ENCODE data around the gene ABHD12B.

ABHD12B gene, protein sequence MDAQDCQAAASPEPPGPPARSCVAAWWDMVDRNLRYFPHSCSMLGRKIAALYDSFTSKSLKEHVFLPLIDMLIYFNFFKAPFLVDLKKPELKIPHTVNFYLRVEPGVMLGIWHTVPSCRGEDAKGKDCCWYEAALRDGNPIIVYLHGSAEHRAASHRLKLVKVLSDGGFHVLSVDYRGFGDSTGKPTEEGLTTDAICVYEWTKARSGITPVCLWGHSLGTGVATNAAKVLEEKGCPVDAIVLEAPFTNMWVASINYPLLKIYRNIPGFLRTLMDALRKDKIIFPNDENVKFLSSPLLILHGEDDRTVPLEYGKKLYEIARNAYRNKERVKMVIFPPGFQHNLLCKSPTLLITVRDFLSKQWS

DNA sequence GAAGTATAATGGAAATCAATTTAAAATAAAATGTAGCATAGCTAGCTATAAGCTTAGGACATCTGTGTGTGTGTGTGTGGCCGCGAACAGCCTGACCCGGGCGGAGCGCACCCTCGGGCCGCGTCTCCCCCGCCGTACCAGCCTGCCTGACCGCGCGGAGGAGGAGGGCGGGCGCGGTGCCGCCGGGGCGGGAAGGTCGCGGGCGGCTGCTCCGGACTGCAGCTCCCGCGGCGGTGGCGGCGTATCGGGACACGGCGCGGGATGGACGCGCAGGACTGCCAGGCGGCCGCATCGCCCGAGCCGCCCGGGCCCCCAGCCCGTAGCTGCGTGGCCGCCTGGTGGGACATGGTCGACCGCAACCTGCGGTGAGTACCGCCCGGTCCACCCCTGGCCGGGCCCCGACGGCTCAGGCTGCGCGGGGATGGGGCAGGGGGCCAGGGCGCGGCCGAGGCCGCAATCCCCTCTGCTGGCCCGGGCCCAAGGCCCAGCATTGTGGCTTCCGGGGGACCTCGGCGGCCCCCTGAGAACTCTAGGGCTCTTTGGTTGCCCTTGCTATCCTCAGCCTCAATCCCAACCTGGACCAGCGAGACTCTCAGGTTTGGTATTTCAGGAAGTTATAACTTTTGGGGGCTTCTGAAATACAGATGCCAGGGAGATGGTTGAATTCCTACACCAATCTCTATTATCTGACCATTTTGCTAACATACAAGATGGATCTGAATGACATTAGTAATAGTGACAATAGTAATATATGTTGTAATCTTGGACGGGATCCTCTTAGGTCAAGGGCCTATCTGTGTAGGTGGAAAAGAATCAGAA lies at the start of gene ABHD12B:
Gene ABHD12B, plus strand, starts transcription at position 140 of the 819 bp plus-strand sequence. Its CDS starts 122 bp downstream, at position 262.
- no peak for DNase-seq

DNA sequence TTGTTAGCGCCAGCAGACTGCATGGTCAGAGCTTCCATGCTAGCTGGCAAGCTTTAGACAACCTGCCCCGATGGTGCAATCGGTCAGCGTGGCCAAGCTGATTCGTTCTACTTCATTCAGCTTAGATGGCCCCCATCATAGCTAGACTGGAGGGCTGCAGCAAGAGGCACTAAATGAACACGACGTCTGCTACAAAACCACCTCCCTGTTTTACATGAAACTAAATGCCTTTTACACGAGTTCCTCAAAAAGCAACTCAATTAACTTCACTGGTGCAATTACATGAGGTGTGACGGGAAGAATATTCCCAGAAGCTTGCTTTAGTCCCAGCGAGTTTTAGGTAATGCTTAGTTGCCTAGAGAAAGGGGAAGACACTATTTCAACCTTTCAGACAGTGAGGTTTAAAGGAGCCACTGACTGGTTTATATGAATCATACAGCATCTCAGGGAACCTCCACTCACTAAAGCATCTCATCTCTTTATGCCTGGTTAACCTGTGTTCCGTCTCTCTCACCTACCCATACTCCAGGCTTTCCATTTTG lies 49.3 kb upstream of the ABHD12B start:
- peak in 1 of 2 experiments; percentile 18 for DNase-seq

DNA sequence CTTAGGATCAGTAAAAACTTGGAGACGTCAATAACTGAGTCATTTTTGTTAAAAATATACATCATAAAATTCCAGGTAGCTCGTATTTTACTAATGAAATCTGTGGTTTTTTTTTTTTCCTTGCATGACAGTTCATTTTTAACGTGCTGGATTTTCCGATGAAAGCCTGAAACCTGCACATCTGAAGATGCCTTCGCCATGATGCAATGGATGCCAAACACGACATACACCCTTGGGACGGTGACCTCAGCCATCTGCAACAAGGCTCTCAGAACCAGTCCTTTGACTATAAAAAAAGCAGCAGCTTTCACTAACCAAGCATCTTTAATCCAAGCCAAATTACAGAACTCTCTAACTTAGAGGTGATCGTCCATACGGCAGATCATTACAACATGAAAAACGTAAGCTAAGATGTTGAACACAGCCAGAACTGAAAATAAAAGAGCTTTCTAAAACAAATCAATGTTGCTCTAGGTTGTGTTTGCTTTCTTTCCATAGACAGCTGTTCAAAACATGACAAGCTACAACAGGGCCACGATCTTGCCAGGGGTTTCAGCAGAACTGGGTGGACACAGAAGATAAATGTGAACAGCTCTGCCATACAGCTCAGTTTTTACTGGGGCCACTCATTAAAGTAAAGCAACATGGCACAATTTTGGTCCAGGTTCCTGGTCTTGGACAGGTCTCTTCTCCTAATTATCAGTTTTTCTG lies 48.6 kb upstream of the ABHD12B start:
- no peak for DNase-seq

DNA sequence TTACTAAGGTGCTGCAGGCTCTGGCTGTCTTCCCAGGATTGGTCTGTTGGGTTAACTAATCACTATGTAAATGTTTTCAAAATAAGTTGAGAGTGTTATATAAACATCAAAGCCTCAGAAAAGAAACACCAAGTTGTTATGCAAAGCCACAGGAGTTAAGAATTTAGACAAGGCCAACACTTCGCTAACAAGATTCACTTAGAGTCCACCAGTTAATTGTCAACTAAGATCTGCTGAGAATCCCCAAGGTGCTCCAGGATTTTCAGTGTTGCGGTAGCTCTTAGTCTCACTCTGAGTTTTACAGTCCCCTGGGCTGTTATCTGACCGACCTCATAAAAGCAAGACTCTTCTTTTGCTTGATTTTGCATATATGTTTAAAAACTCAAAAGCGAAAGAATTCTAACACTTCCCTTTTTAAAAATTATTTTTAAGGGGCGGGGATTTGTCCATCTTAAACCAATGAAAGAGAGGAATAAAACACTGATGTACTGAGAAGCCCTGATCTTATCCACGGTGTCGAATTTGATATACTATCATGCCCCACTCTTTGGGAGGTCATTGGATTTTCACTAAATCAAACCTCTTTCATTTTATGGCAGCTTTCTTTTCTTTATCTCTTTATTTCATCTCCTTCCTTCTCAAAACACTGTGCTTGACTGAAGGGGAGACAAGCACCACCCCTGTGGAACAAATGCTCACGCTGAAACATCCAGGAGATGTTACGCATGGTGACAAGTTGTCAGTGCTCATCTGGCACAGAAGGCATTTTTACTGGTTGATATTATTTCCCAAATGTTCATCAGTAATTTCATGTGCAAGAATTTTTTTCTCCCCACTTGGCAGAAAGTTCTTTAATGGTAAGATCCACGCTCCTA lies 47.9 kb upstream of the ABHD12B start:
- DNase-seq = peak; percentile 20 to 21

DNA sequence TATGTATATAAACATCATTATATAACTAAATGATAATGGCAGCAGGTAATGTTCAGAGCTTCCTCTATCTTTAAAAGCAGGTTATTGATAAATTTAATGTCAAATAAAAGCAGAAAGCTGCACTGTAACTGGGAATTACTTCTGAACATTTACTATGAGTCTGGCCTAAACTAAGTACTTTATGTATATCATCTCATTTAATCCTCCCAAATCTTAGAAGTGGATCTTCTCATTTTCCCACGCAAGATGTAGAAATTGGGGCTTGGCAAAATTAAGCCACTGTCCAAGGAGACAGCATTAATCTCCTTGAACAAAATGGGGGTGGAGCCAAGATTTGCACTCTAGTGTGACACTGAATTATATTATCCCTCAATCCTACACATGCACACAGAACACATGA lies 46.5 kb upstream of the ABHD12B start:
- no peak for DNase-seq

DNA sequence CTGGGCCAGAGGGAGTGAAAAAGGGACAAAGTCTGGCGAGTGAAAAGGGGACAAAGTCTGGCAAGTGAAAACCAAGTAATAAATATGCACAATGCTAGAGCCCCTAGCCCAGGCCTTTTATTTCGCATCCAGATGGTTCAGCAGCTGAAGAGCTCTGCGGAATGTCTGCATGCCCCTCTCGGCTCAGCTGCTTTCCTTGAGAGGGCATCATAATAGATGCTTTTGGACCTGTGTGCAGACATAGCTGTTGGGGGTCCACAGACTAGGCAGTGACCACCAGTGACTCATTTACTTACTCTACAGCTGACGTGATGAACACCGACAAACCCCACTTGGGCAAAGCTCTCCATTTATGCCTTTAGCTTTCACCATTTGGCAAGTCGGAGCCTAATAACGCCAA lies 45.2 kb upstream of the ABHD12B start:
- DNase-seq = no peak

DNA sequence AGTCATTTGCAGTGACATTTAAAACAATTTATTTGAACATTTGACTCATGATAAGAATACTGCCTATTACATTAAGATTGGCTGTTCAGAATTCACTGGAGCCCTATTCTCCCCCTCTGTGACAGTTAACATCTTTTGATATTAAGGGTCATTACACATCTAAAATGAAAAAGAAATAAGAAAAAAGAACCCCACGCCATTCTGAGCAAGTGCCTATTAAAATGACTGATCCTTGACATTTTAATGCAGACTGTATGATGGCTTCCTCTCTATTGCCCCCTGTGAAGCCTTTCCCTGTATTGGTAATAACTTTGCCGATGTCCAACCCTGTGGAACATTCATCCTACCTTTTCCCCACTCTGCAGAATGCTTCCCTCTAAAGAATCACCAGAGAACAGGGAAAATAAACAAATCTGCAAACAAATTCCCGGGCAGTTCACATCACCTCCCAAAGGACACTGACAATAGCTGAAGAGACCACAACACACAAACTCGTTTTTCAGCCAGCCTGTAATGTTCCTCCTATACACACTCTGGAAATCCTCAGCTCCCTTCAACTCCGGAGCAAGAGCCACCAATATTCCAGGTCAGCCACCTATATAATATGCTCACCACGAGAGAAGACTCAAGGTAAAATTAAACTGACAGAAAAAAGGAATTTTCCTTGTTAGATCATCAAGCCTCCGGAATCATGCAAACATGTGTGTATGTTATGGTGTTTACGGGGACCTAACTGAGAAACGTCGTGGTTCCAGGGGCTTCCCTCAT lies 42.9 kb upstream of the ABHD12B start:
- DNase-seq = no peak

DNA sequence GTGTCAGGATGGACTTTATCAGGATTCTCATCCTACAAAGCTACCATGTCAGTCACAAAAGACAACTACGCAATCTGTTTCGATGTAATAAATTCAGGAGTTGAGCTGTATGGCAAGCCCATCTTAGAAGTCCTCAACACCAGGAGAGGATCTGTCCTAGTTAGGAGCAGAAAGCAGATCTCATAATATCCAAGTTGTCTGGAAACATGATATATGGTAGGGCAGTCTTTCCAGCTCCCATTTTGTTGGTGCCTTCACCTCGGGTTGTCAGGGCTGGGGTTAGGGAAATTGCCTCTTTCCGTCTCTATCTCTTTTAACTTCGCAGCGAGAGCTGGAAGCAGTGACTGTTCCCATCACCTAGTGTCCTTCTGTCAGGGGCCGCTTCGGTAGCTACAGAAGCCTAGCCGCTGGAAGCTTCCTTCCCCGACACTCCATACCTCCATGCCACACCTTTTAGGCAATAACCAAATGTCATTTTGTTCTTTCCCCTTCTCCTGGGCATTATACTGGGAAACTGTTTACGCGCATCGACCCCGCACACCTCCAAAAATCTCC lies 42.3 kb upstream of the ABHD12B start:
- DNase-seq = no peak

DNA sequence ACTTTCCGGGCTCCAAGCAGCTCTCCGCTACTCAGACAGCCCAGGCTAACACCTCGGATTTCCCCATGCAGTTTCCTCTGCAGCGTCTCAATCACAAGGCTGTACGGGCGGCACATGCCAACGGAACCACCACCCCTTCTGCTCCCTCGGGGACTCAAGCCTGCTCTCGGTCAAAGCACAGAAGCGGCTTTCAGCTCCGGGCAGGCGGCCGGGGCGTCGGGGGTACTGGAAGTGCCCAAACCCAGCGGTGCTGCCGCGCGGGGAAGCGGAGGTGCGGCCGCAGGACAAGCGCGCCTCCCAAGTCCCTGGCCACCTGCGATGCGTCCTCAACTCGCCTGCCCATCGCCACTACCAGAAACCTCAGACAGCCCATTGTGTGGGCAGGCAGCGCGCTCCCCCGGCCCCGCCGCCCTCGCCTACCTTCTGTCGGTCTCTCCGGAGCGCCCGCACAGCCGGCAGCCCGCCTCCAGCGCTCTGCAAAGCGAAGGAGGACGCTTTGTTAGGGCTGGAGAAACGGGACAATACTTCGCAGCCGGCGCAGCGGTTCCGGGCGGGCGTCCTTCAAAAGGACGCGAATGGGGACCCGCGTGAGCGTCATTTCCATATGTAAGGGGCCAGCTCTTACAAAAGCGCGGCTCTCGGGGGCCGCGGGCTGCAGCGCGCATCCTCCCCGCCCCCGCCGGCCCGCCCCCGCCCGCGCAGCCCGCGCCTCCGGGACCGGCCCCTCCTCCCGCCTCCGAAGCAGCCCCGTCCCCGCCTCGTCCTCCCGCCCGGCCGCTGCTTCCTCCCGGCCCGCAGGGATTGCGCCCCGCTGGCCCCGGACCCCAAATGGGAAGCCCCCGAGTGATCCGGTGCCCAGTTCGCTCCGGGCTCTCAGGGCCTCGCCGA lies 41.6 kb upstream of the ABHD12B start:
- peak; percentile 43 to 50 for DNase-seq

DNA sequence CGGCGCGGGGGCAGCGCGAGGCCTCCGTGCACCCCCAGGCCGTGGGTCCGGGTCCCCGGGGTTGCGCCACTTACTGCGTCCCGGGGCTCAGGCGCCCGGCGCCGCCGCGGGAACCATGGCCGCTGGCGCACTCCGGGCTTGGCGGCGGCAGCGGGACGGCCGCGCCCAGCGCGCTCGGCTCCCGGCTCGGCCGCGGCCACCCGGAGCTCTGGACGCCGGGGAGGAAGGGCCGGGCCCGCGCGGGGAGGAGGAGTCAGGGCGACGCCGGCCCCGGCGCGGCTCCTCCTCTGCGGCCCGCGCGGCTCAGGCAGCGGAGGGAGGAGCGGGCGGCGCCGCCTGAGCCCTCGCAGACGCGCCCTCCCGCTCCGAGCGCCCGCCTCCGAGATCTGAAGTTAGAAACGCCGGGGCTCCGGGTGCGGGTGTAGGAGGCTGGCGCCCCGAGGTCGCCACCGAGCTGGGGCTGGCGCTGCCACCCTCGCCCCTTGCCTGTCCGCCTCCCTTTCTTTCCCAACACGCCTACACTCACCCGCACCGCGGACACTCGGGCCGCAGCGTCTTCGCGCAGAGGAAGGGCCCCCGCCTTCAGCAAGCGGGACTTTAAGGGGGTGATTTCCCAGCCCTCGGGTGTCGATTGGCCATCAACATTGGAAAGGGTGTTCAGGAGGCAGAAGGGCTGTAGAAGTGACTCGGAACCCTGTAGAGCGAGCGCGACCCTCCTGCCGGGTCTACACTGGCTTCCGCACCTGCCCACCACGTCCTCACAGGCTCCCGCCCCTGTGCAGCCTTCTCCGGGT lies 40.7 kb upstream of the ABHD12B start, which contains the start of gene NIN:
Gene NIN, minus strand, starts transcription at position 231 of the 794 bp plus-strand sequence. CDS start 9,106 bp downstream, outside the sequence.
- peak; percentile 66 to 74 for DNase-seq

DNA sequence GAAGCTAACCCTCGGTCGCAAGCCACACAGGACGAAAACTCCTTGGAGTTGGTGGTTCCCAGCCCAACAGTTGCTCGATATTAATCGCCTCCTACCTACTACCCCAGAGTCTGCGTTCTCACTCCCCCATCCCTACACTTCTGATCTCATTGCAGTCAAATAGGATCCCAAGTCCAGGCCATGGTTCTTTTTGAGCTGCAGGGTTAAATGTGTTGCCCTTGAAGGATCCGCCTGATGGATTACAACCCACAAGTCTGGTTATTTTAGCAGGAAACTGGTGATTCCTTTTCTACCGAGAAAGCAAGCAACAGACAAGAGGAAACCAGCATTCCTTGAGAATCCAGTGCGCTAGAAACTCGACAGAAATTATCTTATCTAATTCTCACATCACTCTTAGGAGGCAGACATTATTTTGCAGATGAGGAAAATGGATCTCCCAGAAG lies 40.1 kb upstream of the ABHD12B start:
- no peak for DNase-seq

DNA sequence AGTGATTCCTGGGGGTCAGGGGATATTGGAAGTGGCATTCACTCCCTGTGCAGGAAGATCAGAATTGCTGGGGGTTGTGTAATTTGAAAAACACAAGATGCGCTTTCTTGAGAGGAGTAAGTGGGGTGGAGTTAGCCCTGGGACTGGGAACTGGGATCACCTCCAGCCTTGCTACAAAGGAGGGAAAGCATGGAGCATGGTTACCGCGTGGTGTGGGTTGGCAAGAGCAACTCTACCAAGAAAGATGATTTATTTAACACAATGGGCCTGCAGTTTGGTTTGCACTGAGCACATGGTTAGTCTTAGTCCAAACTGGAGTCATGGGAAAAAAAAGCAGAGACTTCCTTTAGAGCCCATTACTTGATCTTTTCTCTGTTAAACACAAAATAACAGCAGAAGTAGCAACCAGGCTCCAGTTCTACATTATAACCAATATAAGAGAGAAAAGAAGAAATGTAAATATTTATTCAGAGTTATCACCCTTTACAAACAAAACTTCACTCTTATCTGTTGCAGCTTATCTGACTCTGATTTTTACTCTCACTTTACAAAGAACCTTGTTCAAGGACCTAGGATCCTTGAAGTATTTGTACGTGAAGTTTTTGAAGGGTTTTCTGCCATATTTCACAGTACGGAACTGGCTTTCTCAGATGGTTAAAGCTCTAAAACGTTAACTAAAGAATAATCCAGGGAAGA lies 38.8 kb upstream of the ABHD12B start:
- no peak for DNase-seq

DNA sequence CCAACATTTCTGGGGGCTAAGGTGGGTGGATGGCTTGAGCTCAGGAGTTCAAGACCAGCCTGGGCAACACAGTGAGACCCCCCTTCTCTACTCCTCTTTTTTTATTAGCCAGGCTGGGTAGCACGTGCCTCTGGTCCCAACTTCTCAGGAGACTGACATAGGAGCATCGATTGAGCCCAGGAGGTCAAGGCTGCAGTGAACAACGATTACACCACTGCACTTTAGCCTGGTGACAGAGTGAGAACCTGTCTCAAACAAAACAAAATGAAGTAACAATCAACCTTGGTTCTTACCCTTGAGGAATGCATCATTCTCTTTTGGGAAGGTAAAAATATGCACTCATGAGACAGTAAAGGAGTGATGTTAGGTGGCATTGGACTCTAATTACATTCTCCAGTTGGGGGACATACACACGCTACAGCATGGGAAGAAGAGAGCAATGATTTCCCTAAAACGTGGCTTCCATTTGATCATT lies 37.0 kb upstream of the ABHD12B start:
- no peak for DNase-seq

DNA sequence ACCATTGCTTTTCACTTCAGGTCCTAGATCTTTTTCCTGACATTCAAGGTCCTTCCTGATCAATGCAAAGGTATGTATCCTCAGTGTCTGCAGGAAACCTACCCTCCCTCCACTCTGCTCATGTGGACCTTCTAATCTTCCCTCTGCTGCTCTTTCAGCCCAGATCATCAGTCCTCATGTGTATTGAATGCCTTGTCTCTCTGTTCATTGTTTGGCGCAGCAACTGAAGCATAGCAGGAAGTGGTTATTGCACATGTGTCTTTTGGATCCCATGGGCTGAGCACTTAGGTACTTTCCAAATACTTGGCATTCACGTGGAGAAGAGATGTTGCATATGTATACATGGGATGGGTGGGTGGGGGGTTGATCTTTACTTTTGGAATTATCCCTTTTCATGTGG lies 36.6 kb upstream of the ABHD12B start:
- peak; percentile 19 to 27 for DNase-seq

DNA sequence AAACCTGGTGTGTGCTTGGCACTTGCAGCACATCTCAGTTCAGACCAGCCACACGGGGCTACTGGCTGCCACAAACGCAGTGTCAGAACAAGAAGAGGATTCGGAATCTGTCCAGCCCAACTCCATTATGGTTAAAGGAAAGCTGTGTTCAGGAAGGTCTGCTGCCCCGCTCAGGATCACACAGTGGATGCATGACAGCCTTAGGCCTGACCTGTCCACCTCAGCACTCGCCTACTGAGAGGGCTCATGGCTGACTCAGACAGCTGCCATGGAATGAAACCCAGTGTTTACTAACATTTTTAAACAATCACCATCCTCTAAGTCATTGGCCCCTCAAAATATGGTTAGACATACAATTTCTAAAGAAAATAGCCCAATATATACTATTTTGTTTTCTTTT lies 35.3 kb upstream of the ABHD12B start:
- no peak for DNase-seq

DNA sequence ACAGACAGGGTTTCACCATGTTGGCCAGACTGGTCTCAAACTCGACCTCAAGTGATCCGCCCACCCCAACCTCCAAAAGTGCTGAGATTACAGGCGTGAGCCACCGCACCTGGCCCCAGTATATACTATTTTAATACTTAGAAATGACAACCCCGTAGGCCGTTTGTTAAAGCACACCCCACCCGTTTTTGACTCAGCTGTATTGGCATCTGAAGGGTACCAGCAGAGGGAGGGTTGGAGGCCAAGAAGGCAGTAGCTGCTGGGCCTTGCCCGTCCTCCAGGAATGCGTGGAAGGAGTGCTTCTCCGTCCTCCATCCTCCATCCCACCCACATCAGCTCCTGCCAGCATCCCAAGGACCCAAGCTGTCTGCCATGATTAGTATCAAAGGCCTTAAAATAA lies 34.6 kb upstream of the ABHD12B start:
- DNase-seq = no peak

DNA sequence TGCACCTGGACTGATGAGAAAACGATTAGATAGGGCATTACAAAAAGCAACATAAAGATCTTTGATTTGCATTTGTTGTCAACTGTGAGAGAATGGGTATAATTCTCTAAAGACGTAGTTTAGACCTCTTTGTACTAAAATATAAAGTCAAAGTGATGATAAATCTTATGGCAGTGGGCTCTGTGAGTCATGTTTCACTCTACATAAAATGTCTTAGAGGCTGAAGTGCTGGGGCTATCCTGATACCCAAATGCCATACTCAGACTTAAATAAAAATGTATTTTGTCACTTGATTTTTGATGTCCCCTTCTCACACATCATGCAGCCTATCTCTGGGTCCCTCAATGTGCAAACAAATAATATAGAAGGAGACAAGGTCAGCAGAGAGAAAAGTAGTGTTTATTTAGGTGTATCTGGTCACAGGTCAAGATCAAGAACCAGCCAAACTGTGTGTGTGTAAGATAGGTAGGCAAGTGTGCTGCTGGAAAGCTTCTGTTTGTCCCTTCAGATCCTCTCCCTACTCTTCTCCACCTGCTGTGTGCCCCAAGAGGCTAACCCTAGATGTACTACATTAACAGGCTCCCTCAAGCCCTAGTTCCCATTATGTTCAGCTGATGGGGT lies 33.9 kb upstream of the ABHD12B start:
- DNase-seq = no peak

DNA sequence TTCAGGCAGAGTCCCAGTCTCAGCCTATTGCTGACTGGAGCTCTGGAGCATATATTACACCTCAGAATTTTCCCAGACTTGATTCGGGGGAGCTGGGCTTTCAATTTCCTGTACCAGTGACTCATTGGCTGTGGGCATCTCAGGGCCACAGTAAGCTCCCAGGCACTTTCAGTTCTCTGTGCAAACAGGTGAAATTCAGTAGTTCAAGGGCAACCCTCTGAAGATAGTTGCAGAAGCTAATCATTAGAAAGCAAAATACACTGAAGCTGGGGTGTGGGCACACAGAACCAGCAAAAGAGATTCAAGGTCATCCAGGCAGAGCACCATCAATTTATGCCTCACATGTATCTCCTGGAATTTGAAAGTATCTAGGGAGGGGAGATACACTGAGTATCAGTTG lies 32.8 kb upstream of the ABHD12B start:
- no peak for DNase-seq

Data from AML-193 (cell line).